OCI-LY7 (cell line): ENCODE measurements around the gene URM1. TPM values are rescaled to one million over a fixed set of nuclear protein-coding genes. Genes with fewer than 3 reads are reported as not detected.

Experiments
- BruUV-seq: library from RNA; stranded (reverse); fragments of 400-500 nt; replicated peaks from 2 replicates; lab custom pipeline; 2021; lab: Mats Ljungman, UMichigan
- CTCF ChIA-PET: fragments of 300-600 bp; sonication (Branson Sonifier 250); formaldehyde crosslinking; loops from one replicate; lab custom pipeline; 2022; ENCODE audit warnings: antibody characterized with exemption; ENCODE audit not compliant: unreplicated experiment; lab: Charles Lee
- POLR2A ChIA-PET: fragments of 300-600 bp; sonication (Branson Sonifier 250); formaldehyde crosslinking; loops from one replicate; lab custom pipeline; 2022; ENCODE audit warnings: antibody characterized with exemption; lab: Charles Lee
- DNase-seq: peaks from one replicate; pipeline ENCODE4 v3.0.0-alpha.2; 2015; ENCODE audit warnings: low spot score
- H2AFZ ChIP-seq: fragments of 200-600 bp; sonication (generic), shearing (Covaris generic); 2 replicates; pipeline ENCODE4 v1.6.1; 2014; ENCODE audit warnings: mild to moderate bottlenecking, antibody characterized with exemption, low read length, moderate library complexity
- H3K27ac ChIP-seq: fragments of 200-600 bp; sonication (generic); 2 replicates; pipeline ENCODE4 v1.5.1; 2014; ENCODE audit warnings: mixed run types, low read depth, mild to moderate bottlenecking, moderate library complexity, low read length, inconsistent platforms; ENCODE audit not compliant: poor library complexity, severe bottlenecking
- H3K36me3 ChIP-seq: fragments of 200-600 bp; sonication (generic); 2 replicates; pipeline ENCODE4 v1.6.1; 2014; ENCODE audit warnings: mild to moderate bottlenecking, antibody characterized with exemption, low read length, moderate library complexity, mixed read lengths; ENCODE audit not compliant: insufficient read depth
- H3K4me1 ChIP-seq: fragments of 200-600 bp; sonication (generic); 2 replicates; pipeline ENCODE4 v1.5.1; 2014; ENCODE audit warnings: mild to moderate bottlenecking, low read length; ENCODE audit not compliant: insufficient read depth, poor library complexity, severe bottlenecking
- H3K4me2 ChIP-seq: fragments of 200-600 bp; sonication (generic); 2 replicates; pipeline ENCODE4 v1.6.1; 2014; ENCODE audit warnings: mild to moderate bottlenecking, low read length
- H3K4me3 ChIP-seq: fragments of 200-600 bp; sonication (generic); 2 replicates; pipeline ENCODE4 v1.5.1; 2014; ENCODE audit warnings: mild to moderate bottlenecking, low read depth, low read length; ENCODE audit not compliant: poor library complexity, severe bottlenecking
- H3K79me2 ChIP-seq: fragments of 200-600 bp; sonication (generic); 2 replicates; pipeline ENCODE4 v1.6.1; 2016; ENCODE audit warnings: low read depth, mild to moderate bottlenecking, low read length, moderate library complexity, mixed read lengths; ENCODE audit not compliant: insufficient read depth
- H3K9me2 ChIP-seq: fragments of 200-600 bp; sonication (generic); 2 replicates; pipeline ENCODE4 v1.6.1; 2016; ENCODE audit warnings: mild to moderate bottlenecking, low read length, mixed read lengths; ENCODE audit not compliant: insufficient read depth
- H3K9me3 ChIP-seq: fragments of 200-600 bp; sonication (generic); 2 replicates; pipeline ENCODE4 v1.6.1; 2014; ENCODE audit warnings: mild to moderate bottlenecking, mixed run types, low read length, mixed read lengths
- H4K20me1 ChIP-seq: fragments of 200-600 bp; sonication (generic); 2 replicates; pipeline ENCODE4 v1.6.1; 2014; ENCODE audit warnings: mild to moderate bottlenecking, antibody characterized with exemption, low read length, moderate library complexity, mixed read lengths; ENCODE audit not compliant: insufficient read depth
- EZH2phosphoT487 ChIP-seq: fragments of 200-600 bp; sonication (generic); IDR thresholded peaks from 2 replicates; pipeline ENCODE4 v1.6.1; 2018; ENCODE audit warnings: low read depth, borderline replicate concordance, mild to moderate bottlenecking, mixed run types, antibody characterized with exemption, low read length, moderate library complexity, mixed read lengths
- intact Hi-C: fragments of 100-400 bp; cut with micrococcal nuclease; formaldehyde crosslinking; loops from one replicate; pipeline ENCODE4 v1.10.0; 2022; ENCODE audit not compliant: unreplicated experiment
- total RNA-seq, 2 experiments: library from RNA; depleted of rRNA in 1 of 2; stranded (reverse); fragments of >200 nt in 1 of 2; shearing (Covaris generic) in 1 of 2; gene quantifications; 2 replicates each; pipeline ENCODE4 v1.2.3, GENCODE V29; 2014 to 2022
- TF ChIP-seq, protein P1 (sequence below): fragments of 200-600 bp; sonication (generic); conservative IDR thresholded peaks from 2 replicates; pipeline ENCODE4 v1.5.1; 2014; ENCODE audit warnings: mild to moderate bottlenecking, antibody characterized with exemption, low read length, moderate library complexity, mixed read lengths

Gene URM1
- total RNA-seq, 2 experiments from 2014 or later, result 58.5 to 60.8 TPM

DNA sequence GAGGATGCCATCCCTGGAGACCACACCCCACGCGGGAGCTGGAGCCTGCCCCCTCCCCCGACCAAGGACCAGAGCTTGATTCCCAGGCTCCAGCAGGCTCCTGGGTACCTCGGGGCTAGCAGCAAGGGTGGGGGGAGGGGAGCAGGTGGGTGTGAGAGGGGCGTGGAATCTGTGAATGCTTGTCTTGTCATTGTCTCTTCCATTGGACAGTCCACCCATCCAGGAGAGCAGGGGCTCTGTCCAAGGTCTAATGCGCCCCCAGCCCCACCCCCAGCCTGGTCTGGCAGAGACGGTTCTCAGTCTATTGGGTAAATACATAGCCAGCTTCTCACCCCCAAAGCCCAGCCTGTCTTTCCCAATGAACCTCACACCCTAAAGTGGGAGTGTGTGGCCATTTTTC lies 22.8 kb downstream of the URM1 start:
- ChIA-PET POLR2A (interaction anchor here (0.6 kb wide), 1 partner anchor 101 kb away, joined by 3 read pairs; no protein-coding TSS in a partner anchor), CTCF (no interaction called here)
- H2AFZ ChIP-seq, result no peak overlapping the region
- no peaks in the 10 kb centered on the region for H3K9me2 ChIP-seq
- BruUV-seq, result no TSS peak
- H3K36me3 ChIP-seq, result peaks cover 30% of the 10 kb centered on the region; the same call in 1 of the 2 replicates
- H3K4me1 ChIP-seq, result no peaks in the 10 kb centered on the region
- H3K4me3 ChIP-seq, result no peak overlapping the region
- intact Hi-C loops, result no loop called here
- no peaks in the 10 kb centered on the region for H3K79me2 ChIP-seq
- no peak for DNase-seq
- TF ChIP-seq, protein P1, sequence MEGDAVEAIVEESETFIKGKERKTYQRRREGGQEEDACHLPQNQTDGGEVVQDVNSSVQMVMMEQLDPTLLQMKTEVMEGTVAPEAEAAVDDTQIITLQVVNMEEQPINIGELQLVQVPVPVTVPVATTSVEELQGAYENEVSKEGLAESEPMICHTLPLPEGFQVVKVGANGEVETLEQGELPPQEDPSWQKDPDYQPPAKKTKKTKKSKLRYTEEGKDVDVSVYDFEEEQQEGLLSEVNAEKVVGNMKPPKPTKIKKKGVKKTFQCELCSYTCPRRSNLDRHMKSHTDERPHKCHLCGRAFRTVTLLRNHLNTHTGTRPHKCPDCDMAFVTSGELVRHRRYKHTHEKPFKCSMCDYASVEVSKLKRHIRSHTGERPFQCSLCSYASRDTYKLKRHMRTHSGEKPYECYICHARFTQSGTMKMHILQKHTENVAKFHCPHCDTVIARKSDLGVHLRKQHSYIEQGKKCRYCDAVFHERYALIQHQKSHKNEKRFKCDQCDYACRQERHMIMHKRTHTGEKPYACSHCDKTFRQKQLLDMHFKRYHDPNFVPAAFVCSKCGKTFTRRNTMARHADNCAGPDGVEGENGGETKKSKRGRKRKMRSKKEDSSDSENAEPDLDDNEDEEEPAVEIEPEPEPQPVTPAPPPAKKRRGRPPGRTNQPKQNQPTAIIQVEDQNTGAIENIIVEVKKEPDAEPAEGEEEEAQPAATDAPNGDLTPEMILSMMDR, result no peak
- TF ChIP-seq EZH2phosphoT487, result no peak
- H4K20me1 ChIP-seq, result no peaks in the 10 kb centered on the region
- H3K4me2 ChIP-seq, result no peak overlapping the region
- no peak overlapping the region for H3K27ac ChIP-seq
- H3K9me3 ChIP-seq, result no peaks in the 10 kb centered on the region

DNA sequence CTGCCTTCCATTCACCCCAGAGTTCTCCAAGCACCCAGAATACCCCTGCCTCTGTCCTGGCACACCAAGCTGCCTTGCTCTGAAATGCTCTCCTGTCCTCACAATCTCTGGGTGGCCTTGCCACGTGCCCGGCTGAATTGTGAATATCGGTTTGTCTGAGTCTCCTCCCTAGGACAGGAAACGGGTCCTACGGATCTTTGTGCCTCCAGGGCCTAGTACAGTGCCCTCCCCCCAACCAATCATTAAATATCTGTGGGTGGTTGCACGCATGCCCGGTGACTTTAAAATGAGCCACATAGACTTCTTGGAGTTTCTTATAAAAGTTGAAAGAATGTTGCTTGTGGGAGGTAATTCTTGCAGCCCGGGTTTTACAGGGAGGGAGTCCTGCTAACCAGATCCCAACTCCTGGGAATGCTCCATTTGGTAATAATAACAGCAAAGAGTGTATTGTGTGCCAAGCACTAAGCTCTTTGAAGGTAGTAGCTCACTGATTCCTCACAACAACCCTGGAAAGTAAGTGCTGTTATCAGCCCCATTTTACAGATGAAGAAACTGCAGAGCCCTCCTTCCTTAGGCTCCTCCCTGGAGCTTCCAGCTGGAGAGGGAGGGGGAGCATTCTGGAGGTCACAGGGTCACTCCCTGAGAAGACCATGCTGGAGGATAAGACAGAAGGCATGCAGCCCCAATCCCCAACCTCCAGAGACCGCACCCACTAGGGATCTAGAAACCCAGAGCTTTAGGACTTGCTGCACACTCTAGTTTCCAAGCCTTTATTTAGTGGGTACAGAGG lies 23.4 kb downstream of the URM1 start:
- H3K79me2 ChIP-seq, result no peaks in the 10 kb centered on the region
- CTCF ChIA-PET, result no interaction called here
- no TSS peak for BruUV-seq

More for the DNA sequence above, 23.4 kb downstream of the URM1 start:
- DNase-seq, result no peak
- POLR2A ChIA-PET, result interaction anchor here (0.6 kb wide), 1 partner anchor 102 kb away, joined by 3 read pairs; no protein-coding TSS in a partner anchor
- Histone ChIP-seq H3K9me2 (no peaks in the 10 kb centered on the region), H2AFZ (no peak overlapping the region), H3K9me3 (no peaks in the 10 kb centered on the region), H3K4me2 (no peak overlapping the region), H3K4me3 (no peak overlapping the region), H4K20me1 (no peaks in the 10 kb centered on the region), H3K36me3 (peaks cover 24% of the 10 kb centered on the region; the same call in 1 of the 2 replicates), H3K4me1 (no peaks in the 10 kb centered on the region), H3K27ac (no peak overlapping the region)
- intact Hi-C loops, result no loop called here
- TF ChIP-seq, protein P1, result no peak
- TF ChIP-seq EZH2phosphoT487, result no peak
